HG03558 (cell line): Measurements from ENCODE around the gene TMEM191B.
"Not testable (repeated sequence)": the region's sequence is repeated elsewhere in the genome, so short reads cannot be mapped to it uniquely, and the experiment has no call there.

Experiments
- ATAC-seq: cut with Tn5 transposase; IDR thresholded peaks from one replicate; pipeline ENCODE4 v1.9.1; 2021; ENCODE audit warnings: moderate number of reproducible peaks; ENCODE audit not compliant: unreplicated experiment; ENCODE audit errors: extremely low read depth

The TMEM191B gene

GRCh38 chr22:18527752-18528596 is at the start of gene TMEM191B:
Gene TMEM191B (plus strand): TSS chr22:18527802. CDS start chr22:18527981, 179 bp downstream.
- not testable (repeated sequence) for ATAC-seq

- ATAC-seq: not testable (repeated sequence)
These were observed 31.4 kb upstream of the TMEM191B start for GRCh38 chr22:18496227-18496626.

GRCh38 chr22:18511327-18511726 is 16.3 kb upstream of the TMEM191B start:
- not testable (repeated sequence) for ATAC-seq

- not testable (repeated sequence) for ATAC-seq
These were observed 15.2 kb upstream of the TMEM191B start for GRCh38 chr22:18512378-18512777.

- not testable (repeated sequence) for ATAC-seq
These were observed 14.1 kb upstream of the TMEM191B start for GRCh38 chr22:18513454-18513853.

- ATAC-seq: not testable (repeated sequence)
These were observed 9.5 kb upstream of the TMEM191B start, which contains the start of gene GGTLC3 for GRCh38 chr22:18518061-18518460. Gene GGTLC3 (minus strand): TSS chr22:18518161. CDS start chr22:18517897, 264 bp downstream.

- ATAC-seq: not testable (repeated sequence)
These were observed 4.8 kb upstream of the TMEM191B start for GRCh38 chr22:18522762-18523161.

- ATAC-seq: not testable (repeated sequence)
These were observed 4.3 kb upstream of the TMEM191B start for GRCh38 chr22:18523328-18523727.

GRCh38 chr22:18528597-18529415 is 1.2 kb downstream of the TMEM191B start:
- ATAC-seq: peak; percentile 34

- ATAC-seq: not testable (repeated sequence)
These were observed 2.0 kb downstream of the TMEM191B start for GRCh38 chr22:18529416-18530145.

GRCh38 chr22:18533633-18534032 is 6.0 kb downstream of the TMEM191B start:
- ATAC-seq: not testable (repeated sequence)

- not testable (repeated sequence) for ATAC-seq
These were observed 6.7 kb downstream of the TMEM191B start for GRCh38 chr22:18534315-18534714.

- ATAC-seq: not testable (repeated sequence)
These were observed 12.4 kb downstream of the TMEM191B start for GRCh38 chr22:18539994-18540393.

GRCh38 chr22:18543400-18543799 is 15.8 kb downstream of the TMEM191B start:
- ATAC-seq: not testable (repeated sequence)

- ATAC-seq: not testable (repeated sequence)
These were observed 17.0 kb downstream of the TMEM191B start for GRCh38 chr22:18544615-18545014.

GRCh38 chr22:18549458-18550179 is 22.0 kb downstream of the TMEM191B start:
- not testable (repeated sequence) for ATAC-seq

GRCh38 chr22:18551046-18551445 is 23.4 kb downstream of the TMEM191B start:
- not testable (repeated sequence) for ATAC-seq

- not testable (repeated sequence) for ATAC-seq
These were observed 25.4 kb downstream of the TMEM191B start for GRCh38 chr22:18552839-18553597.
